CD4-positive, alpha-beta T cell treated with Interleukin-6 for 4 hours (primary cell): Measurements from ENCODE around the gene THAP9.

Experiments used
- DNase-seq: peaks from one replicate; pipeline ENCODE4 v3.0.0-alpha.2; 2020; ENCODE audit warnings: mixed read lengths

THAP9 gene

DNA sequence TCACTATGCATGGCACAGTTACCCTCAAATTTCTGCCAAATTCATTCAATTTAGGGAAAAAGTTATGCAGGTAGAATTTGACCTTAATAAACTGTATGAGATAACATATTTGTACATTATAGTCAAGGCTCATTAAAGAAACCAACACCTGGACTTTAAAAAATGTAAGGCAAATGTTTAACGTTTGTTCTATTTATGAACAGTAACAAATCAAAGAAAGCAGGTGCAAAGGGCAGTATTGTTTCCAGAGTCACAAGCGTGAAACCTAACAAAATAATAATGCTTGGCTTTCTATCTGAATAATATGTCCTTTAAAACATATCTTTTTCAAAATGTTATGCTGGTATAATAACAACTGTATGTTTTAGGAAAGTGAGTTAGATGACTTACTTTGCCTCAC, 68.9 kb downstream of the THAP9 start:
- DNase-seq: no peak
